PC-9 (cell line): ENCODE results near the gene GNB3.

Experiments used
- EZH2 ChIP-seq: fragments of 200-600 bp; sonication (generic); IDR thresholded peaks from 2 replicates; pipeline ENCODE4 v1.8.0; 2017; ENCODE audit warnings: antibody characterized with exemption, low read depth
- TF ChIP-seq, protein P1 (sequence below): fragments of 200-600 bp; sonication (generic); conservative IDR thresholded peaks from 2 replicates; pipeline ENCODE4 v1.6.1; 2017; ENCODE audit warnings: mixed run types, antibody characterized with exemption, mild to moderate bottlenecking, moderate library complexity

DNA sequence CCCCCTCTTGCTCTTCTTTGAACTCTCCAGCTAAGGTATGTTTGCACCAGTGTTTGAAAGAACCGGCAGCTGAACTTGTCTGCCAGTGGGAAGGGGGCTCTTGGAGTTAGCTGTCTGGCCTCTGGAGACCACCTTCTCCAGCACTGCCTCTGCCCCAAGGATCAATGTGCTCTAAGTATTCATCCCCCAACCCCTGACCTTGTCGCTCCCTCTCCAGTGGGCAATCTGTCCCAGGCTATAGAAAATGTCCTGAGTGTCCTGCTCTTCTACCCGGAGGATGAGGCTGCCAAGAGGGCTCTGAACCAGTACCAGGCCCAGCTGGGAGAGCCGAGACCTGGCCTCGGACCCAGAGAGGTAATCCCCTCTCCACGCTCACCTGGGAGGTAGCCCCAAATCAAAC is 9.7 kb upstream of the GNB3 start:
- TF ChIP-seq, protein P1, sequence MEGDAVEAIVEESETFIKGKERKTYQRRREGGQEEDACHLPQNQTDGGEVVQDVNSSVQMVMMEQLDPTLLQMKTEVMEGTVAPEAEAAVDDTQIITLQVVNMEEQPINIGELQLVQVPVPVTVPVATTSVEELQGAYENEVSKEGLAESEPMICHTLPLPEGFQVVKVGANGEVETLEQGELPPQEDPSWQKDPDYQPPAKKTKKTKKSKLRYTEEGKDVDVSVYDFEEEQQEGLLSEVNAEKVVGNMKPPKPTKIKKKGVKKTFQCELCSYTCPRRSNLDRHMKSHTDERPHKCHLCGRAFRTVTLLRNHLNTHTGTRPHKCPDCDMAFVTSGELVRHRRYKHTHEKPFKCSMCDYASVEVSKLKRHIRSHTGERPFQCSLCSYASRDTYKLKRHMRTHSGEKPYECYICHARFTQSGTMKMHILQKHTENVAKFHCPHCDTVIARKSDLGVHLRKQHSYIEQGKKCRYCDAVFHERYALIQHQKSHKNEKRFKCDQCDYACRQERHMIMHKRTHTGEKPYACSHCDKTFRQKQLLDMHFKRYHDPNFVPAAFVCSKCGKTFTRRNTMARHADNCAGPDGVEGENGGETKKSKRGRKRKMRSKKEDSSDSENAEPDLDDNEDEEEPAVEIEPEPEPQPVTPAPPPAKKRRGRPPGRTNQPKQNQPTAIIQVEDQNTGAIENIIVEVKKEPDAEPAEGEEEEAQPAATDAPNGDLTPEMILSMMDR, result no peak
- TF ChIP-seq EZH2, result no peak
